ENCODE measurements around the gene WIPI1.

The WIPI1 gene

DNA sequence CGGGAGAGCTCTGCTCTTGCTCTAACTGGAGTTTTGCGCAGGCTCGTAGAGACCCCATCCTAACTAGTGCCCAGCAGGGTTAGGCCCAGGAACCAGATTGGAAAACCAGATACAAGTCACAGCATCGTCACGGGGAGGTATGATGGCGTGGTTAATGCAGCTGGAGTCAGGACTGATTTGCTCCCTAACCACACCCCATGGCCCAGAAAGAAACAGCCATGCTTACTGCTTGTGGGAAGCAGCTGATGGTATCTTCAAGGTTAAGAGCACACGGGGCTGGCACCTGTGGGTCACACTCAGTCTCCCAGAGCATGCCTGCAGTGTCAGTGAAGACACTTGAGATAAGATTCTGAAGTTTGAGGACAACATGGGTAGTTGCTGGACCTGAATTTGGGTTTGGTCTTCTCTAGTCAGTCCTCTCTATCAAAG is 60.2 kb downstream of the WIPI1 start:
- H2BK5ac ChIP-seq (ENCODE audit: low read depth, low read length, poor library complexity) = no peak overlapping the region
- H3K14ac ChIP-seq (ENCODE audit: low read length) = no peak overlapping the region
- peaks cover 0 to 1% of the 10 kb centered on the region in 2 experiments for H3K36me3 ChIP-seq (ENCODE audit: control insufficient read depth in 1 of 2, insufficient read depth in 2 of 2, low read length in 2 of 2)
- no peak overlapping the region for H3K9ac ChIP-seq (ENCODE audit: low read length)
- peaks cover 3% of the 10 kb centered on the region for H3K79me1 ChIP-seq (ENCODE audit: low read length)
- no peak overlapping the region for H4K8ac ChIP-seq (ENCODE audit: low read depth, low read length)
- no peak overlapping the region for H2BK120ac ChIP-seq (ENCODE audit: insufficient read depth, low read length, poor library complexity)
- H3K27me3 ChIP-seq (ENCODE audit: insufficient read depth, low read length) = no peaks in the 10 kb centered on the region
- no CpG with 5 or more reads among the region's 7 CpGs for WGBS (ENCODE audit: extremely low coverage, insufficient coverage, insufficient read length)
- no peak overlapping the region for H3K23ac ChIP-seq (ENCODE audit: low read length)
- H3K79me2 ChIP-seq (ENCODE audit: control insufficient read depth, insufficient read depth, low read length, poor library complexity) = no peaks in the 10 kb centered on the region
- H2BK12ac ChIP-seq (ENCODE audit: low read length) = no peak overlapping the region
- H3K9me3 ChIP-seq (ENCODE audit: insufficient read depth, low read depth, low read length) = peaks cover 2% of the 10 kb centered on the region
- no peak overlapping the region for H3K27ac ChIP-seq (ENCODE audit: low read depth, low read length)
- no peak for DNase-seq
- no peak overlapping the region for H2AFZ ChIP-seq (ENCODE audit: insufficient read depth, low read length, poor library complexity)
- no peak overlapping the region for H4K91ac ChIP-seq (ENCODE audit: low read depth, low read length)
- H2AK5ac ChIP-seq (ENCODE audit: low read length) = no peak overlapping the region
- H3K4ac ChIP-seq (ENCODE audit: low read depth, low read length) = no peak overlapping the region
- H3K4me2 ChIP-seq (ENCODE audit: low read length) = no peak overlapping the region
- H3K4me1 ChIP-seq (ENCODE audit: control insufficient read depth in 1 of 2, insufficient read depth in 2 of 2, low read length in 2 of 2) = peaks cover 12 to 13% of the 10 kb centered on the region in 2 experiments
- no peak overlapping the region for H4K12ac ChIP-seq (ENCODE audit: low read depth, low read length)
- H3K18ac ChIP-seq (ENCODE audit: low read length) = no peak overlapping the region
- H3K4me3 ChIP-seq (ENCODE audit: low read depth, low read length) = no peak overlapping the region

DNA sequence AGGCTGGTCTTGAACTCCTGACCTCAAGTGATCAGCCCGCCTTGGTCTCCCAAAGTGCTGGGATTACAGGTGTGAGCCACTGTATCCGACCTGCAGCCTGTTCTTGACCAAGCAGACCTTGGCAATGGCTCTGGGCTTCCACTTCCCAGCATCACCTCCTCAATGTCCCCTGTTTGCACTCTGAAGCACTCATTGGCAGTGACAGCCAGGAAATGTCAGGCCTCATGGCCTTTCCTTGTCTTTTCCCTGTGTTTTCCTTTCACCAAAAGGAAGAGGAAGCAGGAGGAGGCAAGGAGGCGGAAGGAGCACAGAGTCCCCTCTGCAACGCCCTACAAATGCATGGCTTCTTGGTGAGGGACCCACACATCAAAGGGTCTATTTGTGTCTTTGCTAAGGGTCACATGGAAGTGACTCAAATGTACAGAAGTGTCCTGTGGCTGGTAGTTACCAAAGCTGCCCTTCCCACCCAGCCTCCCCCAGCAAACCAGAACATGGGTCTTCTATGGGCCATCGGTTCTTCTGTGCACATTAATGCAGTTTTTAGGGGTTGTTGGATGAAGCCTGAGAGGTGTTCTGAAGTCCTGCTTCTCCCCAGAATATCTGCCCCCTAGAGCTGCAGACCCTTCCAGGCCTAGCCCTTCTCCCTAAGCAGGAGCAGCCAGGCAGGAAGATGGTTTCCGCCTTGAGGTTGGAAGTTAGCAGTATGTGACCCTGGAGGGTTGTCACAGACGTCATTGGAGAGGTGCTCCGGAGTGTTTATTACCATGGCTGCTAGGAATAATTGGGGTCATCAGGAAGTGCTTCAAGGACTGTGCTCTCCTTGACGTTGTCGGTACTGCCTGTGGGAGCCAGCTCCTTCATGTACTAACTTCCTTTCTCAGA is 60.8 kb downstream of the WIPI1 start:
- H3K23ac ChIP-seq (ENCODE audit: low read length) = peak overlapping the region; percentile 2
- no peak overlapping the region for H4K91ac ChIP-seq (ENCODE audit: low read depth, low read length)
- no peak overlapping the region for H2BK120ac ChIP-seq (ENCODE audit: insufficient read depth, low read length, poor library complexity)
- H2BK12ac ChIP-seq (ENCODE audit: low read length) = no peak overlapping the region
- H4K8ac ChIP-seq (ENCODE audit: low read depth, low read length) = no peak overlapping the region
- H3K18ac ChIP-seq (ENCODE audit: low read length) = no peak overlapping the region
- no peak for DNase-seq
- peaks cover 2% of the 10 kb centered on the region for H3K9me3 ChIP-seq (ENCODE audit: insufficient read depth, low read depth, low read length)
- H3K4me3 ChIP-seq (ENCODE audit: low read depth, low read length) = no peak overlapping the region
- peaks cover 12 to 13% of the 10 kb centered on the region in 2 experiments for H3K4me1 ChIP-seq (ENCODE audit: control insufficient read depth in 1 of 2, insufficient read depth in 2 of 2, low read length in 2 of 2)
- WGBS (ENCODE audit: extremely low coverage, insufficient coverage, insufficient read length) = no CpG with 5 or more reads among the region's 10 CpGs
- H2AK5ac ChIP-seq (ENCODE audit: low read length) = no peak overlapping the region
- no peak overlapping the region for H3K9ac ChIP-seq (ENCODE audit: low read length)
- H4K12ac ChIP-seq (ENCODE audit: low read depth, low read length) = no peak overlapping the region
- no peak overlapping the region for H3K14ac ChIP-seq (ENCODE audit: low read length)
- H3K4me2 ChIP-seq (ENCODE audit: low read length) = no peak overlapping the region
- no peak overlapping the region for H2AFZ ChIP-seq (ENCODE audit: insufficient read depth, low read length, poor library complexity)
- H3K4ac ChIP-seq (ENCODE audit: low read depth, low read length) = no peak overlapping the region
- H3K27me3 ChIP-seq (ENCODE audit: insufficient read depth, low read length) = no peaks in the 10 kb centered on the region
- H3K79me1 ChIP-seq (ENCODE audit: low read length) = peaks cover 3% of the 10 kb centered on the region
- H2BK5ac ChIP-seq (ENCODE audit: low read depth, low read length, poor library complexity) = no peak overlapping the region
- H3K36me3 ChIP-seq (ENCODE audit: control insufficient read depth in 1 of 2, insufficient read depth in 2 of 2, low read length in 2 of 2) = peaks cover 0 to 1% of the 10 kb centered on the region in 2 experiments
- H3K79me2 ChIP-seq (ENCODE audit: control insufficient read depth, insufficient read depth, low read length, poor library complexity) = no peaks in the 10 kb centered on the region
- no peak overlapping the region for H3K27ac ChIP-seq (ENCODE audit: low read depth, low read length)

DNA sequence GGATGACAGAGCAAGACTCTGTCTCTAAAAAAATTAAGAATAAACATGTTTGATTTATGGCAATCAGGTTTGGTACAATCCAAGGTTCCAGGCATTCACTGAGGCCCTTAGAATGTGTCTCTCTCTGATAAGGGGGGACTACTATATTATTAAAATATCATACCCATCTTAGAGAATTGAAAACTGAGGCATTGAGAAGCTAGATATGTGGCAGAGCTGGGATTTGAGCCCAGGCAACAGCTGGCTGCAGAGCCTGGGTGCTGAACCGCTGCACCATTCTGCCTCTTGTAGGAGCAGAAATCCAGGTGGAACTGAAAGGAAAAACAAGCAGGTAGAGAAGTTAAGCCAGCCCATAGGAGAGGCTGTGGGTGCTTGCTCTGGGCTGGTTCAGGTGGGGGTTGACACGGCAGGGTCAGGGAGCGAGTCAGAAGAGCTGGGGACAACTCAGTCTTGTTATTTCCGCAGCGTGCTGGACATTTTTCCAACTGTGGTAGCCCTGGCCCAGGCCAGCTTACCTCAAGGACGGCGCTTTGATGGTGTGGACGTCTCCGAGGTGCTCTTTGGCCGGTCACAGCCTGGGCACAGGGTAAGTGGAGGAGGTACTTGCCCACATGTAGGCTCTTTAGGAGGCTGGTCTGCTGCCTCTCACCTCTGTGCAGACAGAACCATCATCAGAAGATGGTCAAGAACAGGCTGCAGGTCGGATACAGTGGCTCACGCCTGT is 62.5 kb downstream of the WIPI1 start:
- Histone ChIP-seq H3K23ac (ENCODE audit: low read length) (no peak overlapping the region), H3K14ac (ENCODE audit: low read length) (no peak overlapping the region), H3K4me3 (ENCODE audit: low read depth, low read length) (peak overlapping the region; percentile 39), H3K79me1 (ENCODE audit: low read length) (peaks cover 3% of the 10 kb centered on the region), H2BK120ac (ENCODE audit: insufficient read depth, low read length, poor library complexity) (no peak overlapping the region), H3K9me3 (ENCODE audit: insufficient read depth, low read depth, low read length) (peaks cover 2% of the 10 kb centered on the region), H2BK12ac (ENCODE audit: low read length) (no peak overlapping the region), H3K27me3 (ENCODE audit: insufficient read depth, low read length) (no peaks in the 10 kb centered on the region), H3K18ac (ENCODE audit: low read length) (no peak overlapping the region), H3K79me2 (ENCODE audit: control insufficient read depth, insufficient read depth, low read length, poor library complexity) (no peaks in the 10 kb centered on the region), H3K4me1 (ENCODE audit: control insufficient read depth in 1 of 2, insufficient read depth in 2 of 2, low read length in 2 of 2) (peaks cover 7 to 8% of the 10 kb centered on the region in 2 experiments), H2BK5ac (ENCODE audit: low read depth, low read length, poor library complexity) (no peak overlapping the region), H3K36me3 (ENCODE audit: control insufficient read depth in 1 of 2, insufficient read depth in 2 of 2, low read length in 2 of 2) (peaks cover 0 to 1% of the 10 kb centered on the region in 2 experiments), H2AFZ (ENCODE audit: insufficient read depth, low read length, poor library complexity) (no peak overlapping the region), H3K9ac (ENCODE audit: low read length) (no peak overlapping the region), H3K4ac (ENCODE audit: low read depth, low read length) (no peak overlapping the region), H4K91ac (ENCODE audit: low read depth, low read length) (no peak overlapping the region), H4K12ac (ENCODE audit: low read depth, low read length) (no peak overlapping the region), H4K8ac (ENCODE audit: low read depth, low read length) (no peak overlapping the region), H2AK5ac (ENCODE audit: low read length) (no peak overlapping the region), H3K4me2 (ENCODE audit: low read length) (no peak overlapping the region), H3K27ac (ENCODE audit: low read depth, low read length) (no peak overlapping the region)
- DNase-seq = no peak
- no CpG with 5 or more reads among the region's 12 CpGs for WGBS (ENCODE audit: extremely low coverage, insufficient coverage, insufficient read length)

DNA sequence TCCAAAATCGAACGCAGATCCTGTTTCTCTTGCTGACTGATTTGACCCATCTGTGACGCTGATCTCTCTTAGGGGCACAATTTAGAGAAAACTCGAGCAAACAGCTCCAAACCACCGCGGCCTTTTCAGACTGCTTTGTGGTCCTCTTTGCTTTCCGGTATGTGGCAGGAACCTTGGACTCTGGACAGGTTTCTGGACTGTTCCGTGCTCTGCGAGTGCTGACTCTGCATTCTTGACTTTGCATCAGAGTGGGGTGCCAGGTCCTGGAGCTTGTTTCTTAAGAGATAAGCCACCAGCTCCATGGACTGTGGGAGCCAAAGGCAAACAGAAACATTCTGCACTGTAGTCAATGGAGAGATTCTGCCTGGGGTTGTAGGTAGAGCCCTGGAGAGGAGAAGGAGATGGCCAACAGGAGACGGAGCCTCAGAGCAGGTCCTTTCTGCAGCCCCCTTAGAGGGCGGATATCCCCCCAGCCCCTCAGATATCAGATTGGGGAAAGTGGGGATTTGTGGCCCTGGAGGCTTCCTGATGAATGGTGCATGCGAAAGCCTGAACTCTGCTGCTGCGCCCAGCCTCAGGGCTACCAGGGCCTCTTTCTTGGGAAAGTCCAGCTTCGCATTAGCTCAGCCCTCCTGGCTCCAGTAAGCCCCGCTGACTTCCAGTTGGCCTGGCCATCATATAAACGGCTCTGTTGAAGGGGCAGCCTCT is 65.6 kb downstream of the WIPI1 start:
- Histone ChIP-seq H2AK5ac (ENCODE audit: low read length) (no peak overlapping the region), H3K4me3 (ENCODE audit: low read depth, low read length) (no peak overlapping the region), H2BK5ac (ENCODE audit: low read depth, low read length, poor library complexity) (no peak overlapping the region), H4K8ac (ENCODE audit: low read depth, low read length) (no peak overlapping the region), H3K79me2 (ENCODE audit: control insufficient read depth, insufficient read depth, low read length, poor library complexity) (peaks cover 2% of the 10 kb centered on the region), H3K27ac (ENCODE audit: low read depth, low read length) (no peak overlapping the region), H3K4ac (ENCODE audit: low read depth, low read length) (no peak overlapping the region), H2AFZ (ENCODE audit: insufficient read depth, low read length, poor library complexity) (no peak overlapping the region), H3K4me1 (ENCODE audit: control insufficient read depth in 1 of 2, insufficient read depth in 2 of 2, low read length in 2 of 2) (peaks cover 7% of the 10 kb centered on the region in 2 experiments), H3K4me2 (ENCODE audit: low read length) (no peak overlapping the region), H4K12ac (ENCODE audit: low read depth, low read length) (no peak overlapping the region), H3K23ac (ENCODE audit: low read length) (no peak overlapping the region), H4K91ac (ENCODE audit: low read depth, low read length) (no peak overlapping the region), H3K27me3 (ENCODE audit: insufficient read depth, low read length) (no peaks in the 10 kb centered on the region), H3K79me1 (ENCODE audit: low read length) (peaks cover 7% of the 10 kb centered on the region), H3K14ac (ENCODE audit: low read length) (no peak overlapping the region), H3K18ac (ENCODE audit: low read length) (no peak overlapping the region), H2BK12ac (ENCODE audit: low read length) (no peak overlapping the region), H2BK120ac (ENCODE audit: insufficient read depth, low read length, poor library complexity) (no peak overlapping the region), H3K36me3 (ENCODE audit: control insufficient read depth in 1 of 2, insufficient read depth in 2 of 2, low read length in 2 of 2) (peaks cover 0 to 1% of the 10 kb centered on the region in 2 experiments), H3K9me3 (ENCODE audit: insufficient read depth, low read depth, low read length) (peaks cover 2% of the 10 kb centered on the region), H3K9ac (ENCODE audit: low read length) (no peak overlapping the region)
- WGBS (ENCODE audit: extremely low coverage, insufficient coverage, insufficient read length) = no CpG with 5 or more reads among the region's 16 CpGs
- no peak for DNase-seq
